C4-2B (cell line): ENCODE results near the gene LRRC25.

Experiments used
- ZFX ChIP-seq: fragments of 450-650 bp; IDR thresholded peaks from 2 replicates; pipeline ENCODE4 v1.6.1; 2017
- TF ChIP-seq, protein P1 (sequence below): fragments of 450-650 bp; conservative IDR thresholded peaks from 2 replicates; pipeline ENCODE4 v1.5.1; 2017; ENCODE audit warnings: mild to moderate bottlenecking

DNA sequence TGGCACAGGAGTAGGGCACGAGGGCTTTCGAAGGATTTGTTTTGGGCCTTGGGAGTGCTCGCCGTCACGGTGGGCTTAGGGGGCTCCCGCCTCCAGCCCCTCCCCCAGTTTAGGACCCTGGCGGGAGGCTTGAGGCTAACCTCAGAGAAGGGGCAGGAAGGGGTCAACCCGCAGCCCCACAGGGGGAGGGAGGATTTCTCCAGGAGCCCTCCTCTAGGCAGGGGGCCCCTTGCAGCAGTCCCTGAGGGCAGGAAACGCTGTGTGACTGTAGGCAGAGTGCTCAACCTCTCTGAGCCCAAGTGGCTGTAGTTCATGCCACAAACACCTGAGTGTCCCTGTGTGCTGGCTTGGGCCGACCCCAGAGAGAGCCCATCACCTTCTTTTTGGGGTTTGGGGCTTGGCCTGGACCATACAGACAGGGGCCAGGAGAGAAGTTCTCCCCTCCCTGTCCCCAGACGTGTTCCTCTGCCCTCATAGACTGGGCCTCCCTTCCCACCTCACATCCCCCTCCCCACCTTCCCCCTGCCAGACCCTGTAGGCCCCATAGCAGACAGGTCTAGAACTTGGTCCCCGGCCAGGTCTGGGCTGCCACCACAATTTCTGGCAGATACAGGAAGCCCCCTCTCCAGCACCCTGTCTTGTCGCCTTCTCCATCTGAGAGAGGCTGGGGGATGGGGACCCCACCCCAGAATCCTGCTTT is 32.4 kb upstream of the LRRC25 start:
- TF ChIP-seq, protein P1, sequence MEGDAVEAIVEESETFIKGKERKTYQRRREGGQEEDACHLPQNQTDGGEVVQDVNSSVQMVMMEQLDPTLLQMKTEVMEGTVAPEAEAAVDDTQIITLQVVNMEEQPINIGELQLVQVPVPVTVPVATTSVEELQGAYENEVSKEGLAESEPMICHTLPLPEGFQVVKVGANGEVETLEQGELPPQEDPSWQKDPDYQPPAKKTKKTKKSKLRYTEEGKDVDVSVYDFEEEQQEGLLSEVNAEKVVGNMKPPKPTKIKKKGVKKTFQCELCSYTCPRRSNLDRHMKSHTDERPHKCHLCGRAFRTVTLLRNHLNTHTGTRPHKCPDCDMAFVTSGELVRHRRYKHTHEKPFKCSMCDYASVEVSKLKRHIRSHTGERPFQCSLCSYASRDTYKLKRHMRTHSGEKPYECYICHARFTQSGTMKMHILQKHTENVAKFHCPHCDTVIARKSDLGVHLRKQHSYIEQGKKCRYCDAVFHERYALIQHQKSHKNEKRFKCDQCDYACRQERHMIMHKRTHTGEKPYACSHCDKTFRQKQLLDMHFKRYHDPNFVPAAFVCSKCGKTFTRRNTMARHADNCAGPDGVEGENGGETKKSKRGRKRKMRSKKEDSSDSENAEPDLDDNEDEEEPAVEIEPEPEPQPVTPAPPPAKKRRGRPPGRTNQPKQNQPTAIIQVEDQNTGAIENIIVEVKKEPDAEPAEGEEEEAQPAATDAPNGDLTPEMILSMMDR = no peak
- TF ChIP-seq ZFX = no peak
